Trophoblast cell (in vitro differentiated cells and primary cell): ENCODE data around the gene PARD6A.

Experiments used
- DNase-seq, 2 donors: peaks; one replicate each; pipeline ENCODE4 v3.0.0-alpha.2; 2016
- H2AFZ ChIP-seq: 2 replicates; pipeline ENCODE4 v1.6.1; 2013; ENCODE audit warnings: low read length, moderate library complexity, mild to moderate bottlenecking; ENCODE audit not compliant: insufficient read depth, poor library complexity
- H2AK5ac ChIP-seq: 2 replicates; pipeline ENCODE4 v1.6.1; 2013; ENCODE audit warnings: mild to moderate bottlenecking, low read length
- H2BK120ac ChIP-seq: 2 replicates; pipeline ENCODE4 v1.6.1; 2013; ENCODE audit warnings: low read length, mild to moderate bottlenecking, moderate library complexity; ENCODE audit not compliant: insufficient read depth, poor library complexity
- H2BK12ac ChIP-seq: 2 replicates; pipeline ENCODE4 v1.6.1; 2013; ENCODE audit warnings: mild to moderate bottlenecking, low read length, moderate library complexity
- H2BK5ac ChIP-seq: 2 replicates; pipeline ENCODE4 v1.6.1; 2013; ENCODE audit warnings: low read length, low read depth, moderate library complexity, mild to moderate bottlenecking; ENCODE audit not compliant: poor library complexity
- H3K14ac ChIP-seq: 2 replicates; pipeline ENCODE4 v1.6.1; 2013; ENCODE audit warnings: mild to moderate bottlenecking, low read length
- H3K18ac ChIP-seq: 2 replicates; pipeline ENCODE4 v1.6.1; 2013; ENCODE audit warnings: mild to moderate bottlenecking, low read length
- H3K23ac ChIP-seq: 2 replicates; pipeline ENCODE4 v1.6.1; 2013; ENCODE audit warnings: low read length
- H3K27ac ChIP-seq: 2 replicates; pipeline ENCODE4 v1.5.1; 2013; ENCODE audit warnings: low read depth, mild to moderate bottlenecking, inconsistent platforms, low read length, moderate library complexity
- H3K27me3 ChIP-seq: 2 replicates; pipeline ENCODE4 v1.6.1; 2013; ENCODE audit warnings: inconsistent platforms, mild to moderate bottlenecking, low read length, moderate library complexity; ENCODE audit not compliant: insufficient read depth
- H3K36me3 ChIP-seq, 2 experiments: 1 replicate in 1 of 2; 2 replicates in 1 of 2; pipeline ENCODE4 v1.6.1; 2013; ENCODE audit warnings: low read length in 2 of 2, mild to moderate bottlenecking in 2 of 2, moderate library complexity in 1 of 2; ENCODE audit not compliant: insufficient read depth in 2 of 2, control insufficient read depth in 1 of 2
- H3K4ac ChIP-seq: 2 replicates; pipeline ENCODE4 v1.6.1; 2013; ENCODE audit warnings: low read depth, mild to moderate bottlenecking, low read length, moderate library complexity
- H3K4me1 ChIP-seq, 2 experiments: 1 replicate in 1 of 2; 2 replicates in 1 of 2; pipeline ENCODE4 v1.6.1; 2013; ENCODE audit warnings: low read length in 2 of 2, mild to moderate bottlenecking in 2 of 2, moderate library complexity in 1 of 2; ENCODE audit not compliant: insufficient read depth in 2 of 2, control insufficient read depth in 1 of 2
- H3K4me2 ChIP-seq: 2 replicates; pipeline ENCODE4 v1.6.1; 2013; ENCODE audit warnings: inconsistent platforms, mild to moderate bottlenecking, low read length, moderate library complexity
- H3K4me3 ChIP-seq: 2 replicates; pipeline ENCODE4 v1.5.1; 2013; ENCODE audit warnings: mild to moderate bottlenecking, low read depth, low read length, inconsistent platforms
- H3K79me1 ChIP-seq: one replicate; pipeline ENCODE4 v1.6.1; 2013; ENCODE audit warnings: low read length
- H3K79me2 ChIP-seq: 2 replicates; pipeline ENCODE4 v1.6.1; 2013; ENCODE audit warnings: low read length, mild to moderate bottlenecking; ENCODE audit not compliant: control insufficient read depth, insufficient read depth, poor library complexity
- H3K9ac ChIP-seq: 2 replicates; pipeline ENCODE4 v1.6.1; 2013; ENCODE audit warnings: mild to moderate bottlenecking, low read length
- H3K9me3 ChIP-seq: 2 replicates; pipeline ENCODE4 v1.6.1; 2013; ENCODE audit warnings: low read depth, mild to moderate bottlenecking, control low read depth, inconsistent platforms, low read length; ENCODE audit not compliant: insufficient read depth
- H4K12ac ChIP-seq: 2 replicates; pipeline ENCODE4 v1.6.1; 2013; ENCODE audit warnings: low read depth, mild to moderate bottlenecking, low read length, moderate library complexity
- H4K8ac ChIP-seq: 2 replicates; pipeline ENCODE4 v1.6.1; 2013; ENCODE audit warnings: low read depth, mild to moderate bottlenecking, low read length, moderate library complexity
- H4K91ac ChIP-seq: one replicate; pipeline ENCODE4 v1.6.1; 2013; ENCODE audit warnings: low read depth, mild to moderate bottlenecking, low read length, moderate library complexity
- WGBS: extraction: QIAGEN DNeasy Blood & Tissue Kit; methylation state at CpG from one replicate; pipeline ENCODE4 v1.1.7; 2013; ENCODE audit warnings: missing lambda C conversion rate; ENCODE audit not compliant: insufficient read length, insufficient coverage; ENCODE audit errors: extremely low coverage; 5-methylcytosine and 5-hydroxymethylcytosine counted together

PARD6A gene

GRCh38 chr16:67668495-67669157, 7.9 kb downstream of the PARD6A start:
- Histone ChIP-seq H3K4ac (no peak overlapping the region), H4K91ac (no peak overlapping the region), H2BK120ac (no peak overlapping the region), H3K18ac (no peak overlapping the region), H4K12ac (no peak overlapping the region), H3K36me3 (no peaks in the 10 kb centered on the region), H3K14ac (no peak overlapping the region), H3K9ac (no peak overlapping the region), H3K79me2 (peaks cover 3% of the 10 kb centered on the region), H3K4me1 (peaks cover 11% of the 10 kb centered on the region in 2 experiments), H3K4me2 (no peak overlapping the region), H2AFZ (no peak overlapping the region), H2BK5ac (no peak overlapping the region), H3K79me1 (peaks cover 5% of the 10 kb centered on the region), H2AK5ac (no peak overlapping the region), H3K27ac (no peak overlapping the region), H3K4me3 (no peak overlapping the region), H3K9me3 (no peaks in the 10 kb centered on the region), H2BK12ac (no peak overlapping the region), H4K8ac (no peak overlapping the region), H3K23ac (no peak overlapping the region), H3K27me3 (no peaks in the 10 kb centered on the region)
- DNase-seq = no peak
- no CpG with 5 or more reads among the region's 6 CpGs for WGBS

DNA sequence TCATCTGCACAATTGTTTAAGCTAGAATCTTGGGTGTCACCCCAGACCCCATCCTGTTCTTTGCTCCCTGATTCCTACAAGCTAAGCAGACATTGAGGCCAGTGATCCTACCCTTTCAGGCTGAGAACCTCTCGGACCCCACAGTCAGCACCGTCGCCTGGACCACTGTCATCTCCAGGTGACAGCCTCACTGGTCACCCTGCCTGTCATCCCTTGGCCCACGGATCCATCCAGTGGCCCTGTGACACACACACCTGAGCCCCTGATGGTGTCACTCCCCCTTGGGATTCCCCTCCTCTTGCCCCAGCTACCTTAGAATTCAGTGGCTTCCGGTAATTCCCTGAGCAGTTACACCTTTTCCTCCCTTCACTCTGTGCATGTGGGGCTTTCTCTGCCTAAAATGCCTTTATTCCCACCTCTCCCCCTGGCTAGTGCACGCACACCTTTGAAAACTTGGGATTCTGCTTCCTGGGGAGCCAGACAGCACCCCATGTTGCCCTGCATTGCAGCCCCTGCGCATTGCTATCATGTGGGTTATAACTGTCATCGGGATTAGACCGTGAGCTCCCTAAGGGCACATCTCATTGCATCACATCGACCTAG, 8.8 kb downstream of the PARD6A start:
- H4K91ac ChIP-seq = no peak overlapping the region
- peaks cover 5% of the 10 kb centered on the region for H3K79me1 ChIP-seq
- H3K4me3 ChIP-seq = no peak overlapping the region
- no peak overlapping the region for H2BK12ac ChIP-seq
- no peaks in the 10 kb centered on the region for H3K9me3 ChIP-seq
- no peak overlapping the region for H3K4me2 ChIP-seq
- H4K12ac ChIP-seq = no peak overlapping the region
- H3K23ac ChIP-seq = no peak overlapping the region
- H3K9ac ChIP-seq = no peak overlapping the region
- WGBS = no CpG with 5 or more reads among the region's 10 CpGs
- H4K8ac ChIP-seq = no peak overlapping the region
- H2AK5ac ChIP-seq = no peak overlapping the region
- peaks cover 0 to 5% of the 10 kb centered on the region in 2 experiments for H3K36me3 ChIP-seq
- no peak for DNase-seq
- no peak overlapping the region for H3K18ac ChIP-seq
- H3K4me1 ChIP-seq = peaks cover 11% of the 10 kb centered on the region in 2 experiments
- H3K79me2 ChIP-seq = peaks cover 3% of the 10 kb centered on the region
- H3K14ac ChIP-seq = no peak overlapping the region
- no peak overlapping the region for H3K4ac ChIP-seq
- H3K27ac ChIP-seq = no peak overlapping the region
- H2AFZ ChIP-seq = no peak overlapping the region
- no peak overlapping the region for H2BK120ac ChIP-seq
- H3K27me3 ChIP-seq = no peaks in the 10 kb centered on the region
- no peak overlapping the region for H2BK5ac ChIP-seq

GRCh38 chr16:67672306-67672705, 11.5 kb downstream of the PARD6A start:
- Histone ChIP-seq H3K36me3 (peaks cover 7 to 18% of the 10 kb centered on the region in 2 experiments), H2BK12ac (no peak overlapping the region), H2BK5ac (no peak overlapping the region), H3K4me3 (no peak overlapping the region), H3K23ac (no peak overlapping the region), H3K4me2 (no peak overlapping the region), H3K9me3 (no peaks in the 10 kb centered on the region), H3K79me1 (peaks cover 2% of the 10 kb centered on the region), H3K4ac (no peak overlapping the region), H3K14ac (no peak overlapping the region), H2BK120ac (no peak overlapping the region), H3K79me2 (no peaks in the 10 kb centered on the region), H4K8ac (no peak overlapping the region), H3K27me3 (no peaks in the 10 kb centered on the region), H3K27ac (no peak overlapping the region), H2AFZ (no peak overlapping the region), H2AK5ac (no peak overlapping the region), H3K4me1 (peaks cover 6 to 10% of the 10 kb centered on the region in 2 experiments), H4K12ac (no peak overlapping the region), H3K18ac (no peak overlapping the region), H4K91ac (no peak overlapping the region), H3K9ac (no peak overlapping the region)
- no CpG with 5 or more reads among the region's 4 CpGs for WGBS
- DNase-seq = no peak

- Histone ChIP-seq H3K36me3 (peaks cover 7 to 18% of the 10 kb centered on the region in 2 experiments), H2BK5ac (no peak overlapping the region), H2AK5ac (no peak overlapping the region), H3K18ac (no peak overlapping the region), H3K27ac (no peak overlapping the region), H3K4me2 (no peak overlapping the region), H3K79me2 (no peaks in the 10 kb centered on the region), H3K23ac (no peak overlapping the region), H4K91ac (no peak overlapping the region), H4K8ac (no peak overlapping the region), H3K79me1 (peaks cover 4% of the 10 kb centered on the region), H3K4me3 (no peak overlapping the region), H3K27me3 (no peaks in the 10 kb centered on the region), H4K12ac (no peak overlapping the region), H3K14ac (no peak overlapping the region), H3K4ac (no peak overlapping the region), H2BK120ac (no peak overlapping the region), H3K9ac (no peak overlapping the region), H2AFZ (no peak overlapping the region), H3K9me3 (no peaks in the 10 kb centered on the region), H2BK12ac (no peak overlapping the region), H3K4me1 (peaks cover 8 to 13% of the 10 kb centered on the region in 2 experiments)
- no CpG with 5 or more reads among the region's 13 CpGs for WGBS
- peak; percentile 60 to 83 for DNase-seq
Observed at GRCh38 chr16:67672739-67673662, 12.2 kb downstream of the PARD6A start.
